ENCODE measurements around the gene GPN1.

DNA sequence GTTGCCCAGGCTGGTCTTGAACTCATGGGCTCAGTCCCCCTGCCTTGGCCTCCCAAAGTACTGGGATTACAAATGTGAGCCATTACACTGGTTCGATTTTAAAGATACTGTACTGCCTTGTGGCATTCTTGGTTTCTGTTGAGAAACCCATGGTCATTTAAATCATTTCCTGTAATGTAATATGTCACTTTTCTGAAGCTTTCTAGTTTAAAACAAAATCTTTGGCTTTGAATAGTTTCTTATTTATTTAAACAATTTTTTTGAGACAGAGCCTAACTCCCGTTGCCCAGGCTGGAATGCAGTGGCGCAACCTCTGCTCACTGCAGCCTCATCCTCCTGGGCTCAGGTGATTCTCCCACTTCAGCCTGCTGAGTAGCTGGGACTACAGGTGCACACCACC lies 37.1 kb upstream of the GPN1 start:
- TF ChIP-seq, protein P1, sequence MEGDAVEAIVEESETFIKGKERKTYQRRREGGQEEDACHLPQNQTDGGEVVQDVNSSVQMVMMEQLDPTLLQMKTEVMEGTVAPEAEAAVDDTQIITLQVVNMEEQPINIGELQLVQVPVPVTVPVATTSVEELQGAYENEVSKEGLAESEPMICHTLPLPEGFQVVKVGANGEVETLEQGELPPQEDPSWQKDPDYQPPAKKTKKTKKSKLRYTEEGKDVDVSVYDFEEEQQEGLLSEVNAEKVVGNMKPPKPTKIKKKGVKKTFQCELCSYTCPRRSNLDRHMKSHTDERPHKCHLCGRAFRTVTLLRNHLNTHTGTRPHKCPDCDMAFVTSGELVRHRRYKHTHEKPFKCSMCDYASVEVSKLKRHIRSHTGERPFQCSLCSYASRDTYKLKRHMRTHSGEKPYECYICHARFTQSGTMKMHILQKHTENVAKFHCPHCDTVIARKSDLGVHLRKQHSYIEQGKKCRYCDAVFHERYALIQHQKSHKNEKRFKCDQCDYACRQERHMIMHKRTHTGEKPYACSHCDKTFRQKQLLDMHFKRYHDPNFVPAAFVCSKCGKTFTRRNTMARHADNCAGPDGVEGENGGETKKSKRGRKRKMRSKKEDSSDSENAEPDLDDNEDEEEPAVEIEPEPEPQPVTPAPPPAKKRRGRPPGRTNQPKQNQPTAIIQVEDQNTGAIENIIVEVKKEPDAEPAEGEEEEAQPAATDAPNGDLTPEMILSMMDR (IDR thresholded peaks at IDR 0.05 in 8 of 11, conservative IDR thresholded peaks at IDR 0.05 in 3 of 11), result no peak
- no peak for TF ChIP-seq POLR2AphosphoS5 (IDR thresholded peaks at IDR 0.05)

Measured in spleen (tissue), 7 donors.